IPS-15b (cell line): ENCODE data around the gene NRIP1.
"Not testable (repeated sequence)": the region's sequence is repeated elsewhere in the genome, so short reads cannot be mapped to it uniquely, and the experiment has no call there.

ENCODE experiments used
- H3K27me3 ChIP-seq: one replicate; pipeline ENCODE4 v1.6.1; 2013; ENCODE audit warnings: low read length; ENCODE audit not compliant: control insufficient read depth, insufficient read depth
- H3K36me3 ChIP-seq: one replicate; pipeline ENCODE4 v1.6.1; 2013; ENCODE audit warnings: low read length; ENCODE audit not compliant: control insufficient read depth, insufficient read depth
- H3K4me1 ChIP-seq: one replicate; pipeline ENCODE4 v1.6.1; 2013; ENCODE audit warnings: mild to moderate bottlenecking, low read length; ENCODE audit not compliant: control insufficient read depth, insufficient read depth
- H3K4me3 ChIP-seq: one replicate; pipeline ENCODE4 v1.5.1; 2013; ENCODE audit warnings: low read depth, low read length
- H3K9ac ChIP-seq: one replicate; pipeline ENCODE4 v1.6.1; 2013; ENCODE audit warnings: low read depth, mild to moderate bottlenecking, low read length
- H3K9me3 ChIP-seq: one replicate; pipeline ENCODE4 v1.6.1; 2013; ENCODE audit warnings: mild to moderate bottlenecking, low read length; ENCODE audit not compliant: control insufficient read depth, insufficient read depth

The NRIP1 gene

DNA sequence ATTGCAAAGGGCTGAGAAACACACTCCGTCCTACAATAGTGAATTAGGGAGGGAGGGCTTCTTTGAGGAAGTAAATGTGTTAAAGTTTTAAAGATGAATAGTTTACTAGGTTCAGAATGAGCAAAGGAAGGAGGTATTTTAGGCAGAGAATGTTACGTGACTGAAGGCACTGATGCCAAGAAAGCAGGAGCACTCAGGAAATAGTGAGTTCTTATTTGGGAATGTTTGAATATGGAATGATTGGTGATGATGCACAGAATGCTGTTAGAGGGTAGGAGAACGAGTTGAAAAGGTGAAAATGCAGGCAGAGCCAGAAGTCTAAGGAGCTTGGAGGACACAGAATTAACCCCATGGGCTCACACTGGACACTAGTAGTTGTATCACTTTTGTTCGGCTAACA is 108.0 kb downstream of the NRIP1 start:
- Histone ChIP-seq H3K9ac (no peak overlapping the region), H3K27me3 (no peaks in the 10 kb centered on the region), H3K9me3 (no peaks in the 10 kb centered on the region), H3K36me3 (no peaks in the 10 kb centered on the region), H3K4me3 (no peak overlapping the region), H3K4me1 (no peaks in the 10 kb centered on the region)

GRCh38 chr21:14955936-14956520 is 108.8 kb downstream of the NRIP1 start:
- Histone ChIP-seq H3K27me3 (no peaks in the 10 kb centered on the region), H3K9me3 (no peaks in the 10 kb centered on the region), H3K4me3 (no peak overlapping the region), H3K36me3 (no peaks in the 10 kb centered on the region), H3K4me1 (no peaks in the 10 kb centered on the region), H3K9ac (no peak overlapping the region)

DNA sequence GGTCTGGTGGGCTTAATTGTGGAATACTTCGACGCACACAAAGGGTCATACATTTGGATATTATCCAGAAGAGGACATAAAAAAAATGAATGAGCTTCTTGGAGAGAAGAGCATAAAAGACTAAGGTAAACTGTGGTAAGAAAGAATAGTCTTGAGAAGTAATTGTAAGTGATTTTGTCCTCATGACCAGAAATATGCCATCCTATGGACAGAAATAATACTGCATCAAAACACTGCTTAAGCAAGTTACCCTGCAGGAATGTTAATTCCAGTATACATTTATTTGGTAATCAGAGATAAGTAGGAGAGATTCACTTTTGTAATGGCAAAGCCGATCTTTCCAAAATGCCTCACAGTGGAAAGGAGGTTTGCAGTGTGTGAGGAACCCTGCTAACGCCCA is 111.9 kb downstream of the NRIP1 start:
- no peaks in the 10 kb centered on the region for H3K27me3 ChIP-seq
- H3K9ac ChIP-seq, result no peak overlapping the region
- H3K4me1 ChIP-seq, result no peaks in the 10 kb centered on the region
- no peaks in the 10 kb centered on the region for H3K9me3 ChIP-seq
- no peak overlapping the region for H3K4me3 ChIP-seq
- H3K36me3 ChIP-seq, result no peaks in the 10 kb centered on the region

DNA sequence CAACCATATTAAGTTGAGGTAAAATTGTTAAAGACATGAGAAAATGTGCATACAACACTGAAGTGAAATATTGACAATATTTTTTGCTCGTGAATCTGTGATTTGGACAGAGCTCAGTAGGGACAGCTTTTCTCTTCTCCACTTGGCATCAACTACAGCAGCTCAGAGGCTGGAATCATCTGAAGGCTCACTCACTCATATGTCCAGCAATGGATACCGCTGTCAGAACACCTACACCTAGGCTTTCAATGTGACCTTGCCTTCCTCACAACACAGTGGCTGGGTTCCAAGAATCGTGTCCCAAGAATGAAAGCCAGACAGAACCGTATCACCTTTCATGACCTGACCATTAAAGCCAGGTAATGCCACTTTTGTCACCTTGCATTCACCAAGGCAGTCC is 115.2 kb downstream of the NRIP1 start:
- H3K36me3 ChIP-seq, result no peaks in the 10 kb centered on the region
- no peak overlapping the region for H3K4me3 ChIP-seq
- no peaks in the 10 kb centered on the region for H3K27me3 ChIP-seq
- no peak overlapping the region for H3K9ac ChIP-seq
- no peaks in the 10 kb centered on the region for H3K4me1 ChIP-seq
- H3K9me3 ChIP-seq, result no peaks in the 10 kb centered on the region

GRCh38 chr21:14947613-14948160 is 117.1 kb downstream of the NRIP1 start:
- H3K27me3 ChIP-seq, result no peaks in the 10 kb centered on the region
- H3K9me3 ChIP-seq, result no peaks in the 10 kb centered on the region
- H3K9ac ChIP-seq, result no peak overlapping the region

DNA sequence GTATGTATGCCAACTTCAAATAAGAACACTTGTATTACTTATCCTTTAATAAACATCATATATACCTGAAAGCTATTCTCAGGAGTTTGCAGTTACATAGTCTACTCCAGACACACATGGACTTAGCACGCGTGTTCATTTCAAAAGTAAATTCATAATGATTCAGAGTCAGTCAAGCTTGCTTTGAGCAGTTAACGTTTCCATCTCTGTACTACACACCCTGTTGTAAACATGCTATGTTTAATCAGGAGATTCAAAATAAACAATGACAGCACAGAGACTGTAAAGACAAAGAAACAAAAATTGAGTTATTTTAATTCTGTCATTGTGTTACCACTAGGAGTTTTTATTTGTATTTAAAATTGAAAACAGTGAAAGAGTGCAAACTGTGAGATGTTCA is 119.6 kb downstream of the NRIP1 start:
- Histone ChIP-seq H3K9ac (no peak overlapping the region), H3K36me3 (no peaks in the 10 kb centered on the region)

More at GRCh38 chr21:14947613-14948160, 117.1 kb downstream of the NRIP1 start:
- no peaks in the 10 kb centered on the region for H3K4me1 ChIP-seq
- H3K36me3 ChIP-seq, result no peaks in the 10 kb centered on the region
- no peak overlapping the region for H3K4me3 ChIP-seq

DNA sequence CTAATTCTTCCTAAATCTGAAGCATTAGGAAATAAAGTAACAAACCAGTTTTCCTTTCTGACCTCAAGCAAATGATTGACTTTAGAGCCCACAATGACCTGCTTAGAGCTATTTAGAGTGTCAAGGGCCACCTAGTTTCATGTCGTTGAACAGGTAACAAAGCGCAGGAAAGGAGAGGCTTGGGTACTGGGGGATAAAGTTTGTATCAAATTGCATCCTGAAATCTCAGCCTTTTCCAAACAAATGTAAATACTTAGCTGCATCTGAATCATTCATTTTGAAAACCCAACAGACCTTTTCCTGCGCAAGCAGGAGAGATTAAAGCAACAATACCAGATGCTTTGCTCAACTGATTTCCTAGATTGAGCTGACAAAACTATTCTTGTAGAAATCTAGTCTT is 121.2 kb downstream of the NRIP1 start:
- no peak overlapping the region for H3K9ac ChIP-seq
- no peaks in the 10 kb centered on the region for H3K27me3 ChIP-seq
- no peaks in the 10 kb centered on the region for H3K36me3 ChIP-seq
- no peak overlapping the region for H3K4me3 ChIP-seq
- no peaks in the 10 kb centered on the region for H3K9me3 ChIP-seq
- H3K4me1 ChIP-seq, result no peaks in the 10 kb centered on the region

More for the DNA sequence above, 119.6 kb downstream of the NRIP1 start:
- Histone ChIP-seq H3K27me3 (no peaks in the 10 kb centered on the region), H3K4me3 (no peak overlapping the region), H3K4me1 (no peaks in the 10 kb centered on the region), H3K9me3 (no peaks in the 10 kb centered on the region)

GRCh38 chr21:14942801-14943490 is 121.9 kb downstream of the NRIP1 start:
- no peaks in the 10 kb centered on the region for H3K36me3 ChIP-seq
- no peak overlapping the region for H3K4me3 ChIP-seq
- no peaks in the 10 kb centered on the region for H3K9me3 ChIP-seq
- no peaks in the 10 kb centered on the region for H3K27me3 ChIP-seq
- no peaks in the 10 kb centered on the region for H3K4me1 ChIP-seq
- no peak overlapping the region for H3K9ac ChIP-seq

- H3K27me3 ChIP-seq, H3K4me3 ChIP-seq, H3K4me1 ChIP-seq, H3K9ac ChIP-seq, H3K9me3 ChIP-seq, H3K36me3 ChIP-seq: not testable (repeated sequence)
Measured at GRCh38 chr21:14927324-14927723, 137.5 kb downstream of the NRIP1 start.

DNA sequence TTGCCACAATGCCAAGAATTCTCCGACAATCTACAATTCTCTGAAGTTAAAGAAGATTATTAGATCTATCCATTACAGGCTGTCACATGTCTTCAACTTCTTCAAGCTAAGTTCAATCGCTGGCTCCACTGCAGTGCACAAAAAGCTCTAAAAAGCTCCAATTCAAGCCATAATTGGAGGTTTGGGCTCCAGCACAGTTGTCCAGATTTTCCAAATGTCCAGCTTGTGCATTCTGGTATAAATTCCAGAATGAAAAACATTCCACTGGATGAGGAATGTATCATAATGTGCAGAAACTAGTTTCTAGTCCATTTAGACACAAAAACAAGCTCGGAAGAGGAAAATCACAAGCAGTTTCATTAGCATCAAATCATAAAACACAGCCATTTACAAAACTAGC is 138.6 kb downstream of the NRIP1 start:
- Histone ChIP-seq H3K9me3 (no peaks in the 10 kb centered on the region), H3K9ac (no peak overlapping the region), H3K4me3 (no peak overlapping the region), H3K4me1 (no peaks in the 10 kb centered on the region), H3K27me3 (no peaks in the 10 kb centered on the region), H3K36me3 (no peaks in the 10 kb centered on the region)

- Histone ChIP-seq H3K9me3 (no peaks in the 10 kb centered on the region), H3K9ac (no peak overlapping the region), H3K36me3 (no peaks in the 10 kb centered on the region), H3K4me1 (no peaks in the 10 kb centered on the region), H3K27me3 (no peaks in the 10 kb centered on the region), H3K4me3 (no peak overlapping the region)
Measured at GRCh38 chr21:14923468-14923867, 141.3 kb downstream of the NRIP1 start.

GRCh38 chr21:14922980-14923379 is 141.8 kb downstream of the NRIP1 start:
- H3K9ac ChIP-seq, result no peak overlapping the region
- no peaks in the 10 kb centered on the region for H3K4me1 ChIP-seq
- H3K36me3 ChIP-seq, result no peaks in the 10 kb centered on the region
- H3K9me3 ChIP-seq, result no peaks in the 10 kb centered on the region
- H3K27me3 ChIP-seq, result no peaks in the 10 kb centered on the region
- H3K4me3 ChIP-seq, result no peak overlapping the region
